HCT116 (cell line): ENCODE measurements around the gene UGDH. TPM values are rescaled to one million over a fixed set of nuclear protein-coding genes. Genes with fewer than 3 reads are reported as not detected.

Experiments used
- ATAC-seq: fragments of 200-7000 bp; cut with Tn5 transposase; 2 replicates; pipeline ENCODE4 v1.9.1; 2020; ENCODE audit warnings: mild to moderate bottlenecking, moderate library complexity
- BruUV-seq: library from RNA; stranded (reverse); fragments of 400-500 nt; replicated peaks from 2 replicates; lab custom pipeline; 2021; lab: Mats Ljungman, UMichigan
- CTCF ChIA-PET: fragments of 300-600 bp; sonication (Branson Sonifier 250); formaldehyde crosslinking; loops from one replicate; lab custom pipeline; 2021; ENCODE audit warnings: antibody characterized with exemption; lab: Charles Lee
- POLR2A ChIA-PET: fragments of 300-600, 350-600 bp; sonication (Branson Sonifier 250); formaldehyde crosslinking; loops from one replicate; lab custom pipeline; 2021; ENCODE audit warnings: antibody characterized with exemption; lab: Charles Lee
- RAD21 ChIA-PET, 2 experiments: fragments of 300-600 bp; sonication (Branson Sonifier 250); formaldehyde crosslinking; loops; one replicate each; lab custom pipeline; 2023; ENCODE audit warnings: low total read pairs in 2 of 2; ENCODE audit not compliant: uncharacterized antibody in 2 of 2, unreplicated experiment in 2 of 2, low non-redundant PET in 1 of 2; lab: Charles Lee
- DNase-seq: peaks from one replicate; pipeline ENCODE4 v3.0.0-alpha.2; 2010; ENCODE audit warnings: low read depth, low spot score
- H2AFZ ChIP-seq: fragments of 200-600 bp; shearing (Covaris generic), sonication (generic); 2 replicates; pipeline ENCODE4 v1.6.1; 2017; ENCODE audit warnings: low read depth, mixed run types, mixed read lengths, antibody characterized with exemption, low read length; ENCODE audit not compliant: poor library complexity, severe bottlenecking
- H3K27ac ChIP-seq: 2 replicates; pipeline ENCODE4 v1.5.1; 2012; ENCODE audit warnings: low read depth, low read length
- H3K27me3 ChIP-seq: fragments of 200-600 bp; sonication (generic); 2 replicates; pipeline ENCODE4 v1.6.1; 2016; ENCODE audit warnings: mixed run types, low read length, mixed read lengths; ENCODE audit not compliant: insufficient read depth
- H3K36me3 ChIP-seq, 2 experiments: fragments of 200-500 bp in 1 of 2; fragments of 200-600 bp in 1 of 2; sonication (Bioruptor generic) in 1 of 2; sonication (generic) in 1 of 2; 2 replicates each; pipeline versions ENCODE4 v1.5.1 to v1.6.1; 2014 to 2016; ENCODE audit warnings: low read length in 2 of 2, inconsistent platforms in 1 of 2, mixed read lengths in 1 of 2, mixed run types in 1 of 2; ENCODE audit not compliant: insufficient read depth in 2 of 2, control insufficient read depth in 1 of 2
- H3K4me1 ChIP-seq, 2 experiments: fragments of 200-600 bp in 1 of 2; sonication (generic) in 1 of 2; 2 replicates each; pipeline versions ENCODE4 v1.5.1 to v1.6.1; 2012 to 2017; ENCODE audit warnings: low read length in 2 of 2, inconsistent platforms in 1 of 2, mild to moderate bottlenecking in 1 of 2, mixed read lengths in 1 of 2, mixed run types in 1 of 2, moderate library complexity in 1 of 2; ENCODE audit not compliant: insufficient read depth in 2 of 2, control insufficient read depth in 1 of 2
- H3K4me2 ChIP-seq: fragments of 200-600 bp; sonication (generic); 2 replicates; pipeline ENCODE4 v1.6.1; 2017; ENCODE audit warnings: mixed run types, low read length, mixed read lengths
- H3K4me3 ChIP-seq, 2 experiments: fragments of 200-600 bp in 1 of 2; sonication (generic) in 1 of 2; replicated peaks in 1 of 2; 2 replicates each; pipeline ENCODE4 v1.5.1; 2011 to 2016; ENCODE audit warnings: low read length in 2 of 2, control low read depth in 1 of 2, low read depth in 1 of 2, mild to moderate bottlenecking in 1 of 2, mixed read lengths in 1 of 2, mixed run types in 1 of 2
- H3K79me2 ChIP-seq: fragments of 200-600 bp; sonication (generic); 2 replicates; pipeline ENCODE4 v1.6.1; 2017; ENCODE audit warnings: mild to moderate bottlenecking, mixed run types, low read length, moderate library complexity, mixed read lengths; ENCODE audit not compliant: insufficient read depth
- H3K9ac ChIP-seq: fragments of 200-600 bp; sonication (generic); 2 replicates; pipeline ENCODE4 v1.6.1; 2016; ENCODE audit warnings: low read length, mixed read lengths
- H3K9me2 ChIP-seq: fragments of 200-600 bp; sonication (generic), shearing (Covaris generic); 2 replicates; pipeline ENCODE4 v1.6.1; 2017; ENCODE audit warnings: mixed run types, mild to moderate bottlenecking, moderate library complexity; ENCODE audit not compliant: insufficient read depth
- H3K9me3 ChIP-seq, 2 experiments: fragments of 200-500 bp in 1 of 2; fragments of 200-600 bp in 1 of 2; sonication (Bioruptor generic) in 1 of 2; sonication (generic) in 1 of 2; 2 replicates each; pipeline ENCODE4 v1.6.1; 2014 to 2017; ENCODE audit warnings: low read length in 2 of 2, mixed read lengths in 2 of 2, inconsistent platforms in 1 of 2, low read depth in 1 of 2, mild to moderate bottlenecking in 1 of 2, mixed run types in 1 of 2, moderate library complexity in 1 of 2; ENCODE audit not compliant: control insufficient read depth in 1 of 2, insufficient read depth in 1 of 2
- H4K20me1 ChIP-seq: fragments of 200-600 bp; sonication (generic), shearing (Covaris generic); 2 replicates; pipeline ENCODE4 v1.6.1; 2017; ENCODE audit warnings: mixed run types, mild to moderate bottlenecking, moderate library complexity; ENCODE audit not compliant: insufficient read depth
- ATF3 ChIP-seq: IDR thresholded peaks from 2 replicates; pipeline ENCODE4 v1.6.1; 2012
- CEBPB ChIP-seq: IDR thresholded peaks from 2 replicates; pipeline ENCODE4 v1.6.1; 2012; ENCODE audit warnings: low read depth
- EGR1 ChIP-seq: IDR thresholded peaks from 2 replicates; pipeline ENCODE4 v1.6.1; 2012; ENCODE audit warnings: low read depth
- ELF1 ChIP-seq: IDR thresholded peaks from 2 replicates; pipeline ENCODE4 v1.6.1; 2012; ENCODE audit warnings: low read depth, borderline replicate concordance
- MAX ChIP-seq: IDR thresholded peaks from 2 replicates; pipeline ENCODE4 v1.6.1; 2012
- POLR2A ChIP-seq: IDR thresholded peaks from 2 replicates; pipeline ENCODE4 v1.7.0; 2011; ENCODE audit warnings: borderline replicate concordance; ENCODE audit not compliant: insufficient read depth, insufficient read length; ENCODE audit errors: extremely low read depth
- POLR2AphosphoS5 ChIP-seq: IDR thresholded peaks from 2 replicates; pipeline ENCODE4 v1.6.1; 2011; ENCODE audit warnings: mild to moderate bottlenecking, low read depth, low read length, moderate library complexity
- REST ChIP-seq: IDR thresholded peaks from 2 replicates; pipeline ENCODE4 v1.6.1; 2012; ENCODE audit warnings: low read depth
- SIN3A ChIP-seq: IDR thresholded peaks from 2 replicates; pipeline ENCODE4 v1.6.1; 2012; ENCODE audit warnings: low read depth
- SP1 ChIP-seq: IDR thresholded peaks from 2 replicates; pipeline ENCODE4 v1.6.1; 2012; ENCODE audit warnings: low read depth
- SRF ChIP-seq: IDR thresholded peaks from 2 replicates; pipeline ENCODE4 v1.6.1; 2012; ENCODE audit warnings: low read depth
- TCF7L2 ChIP-seq: IDR thresholded peaks from 2 replicates; pipeline ENCODE4 v1.7.0; 2011; ENCODE audit warnings: borderline replicate concordance, inconsistent platforms; ENCODE audit not compliant: insufficient read depth, insufficient read length; ENCODE audit errors: extremely low read depth
- YY1 ChIP-seq: IDR thresholded peaks from 2 replicates; pipeline ENCODE4 v1.6.1; 2011; ENCODE audit warnings: low read length, low read depth, moderate library complexity, mild to moderate bottlenecking; ENCODE audit not compliant: insufficient replicate concordance; ENCODE audit errors: extremely low read depth
- ZFX ChIP-seq: fragments of 450-650 bp; IDR thresholded peaks from 2 replicates; pipeline ENCODE4 v1.6.1; 2017
- ZNF274 ChIP-seq: fragments of 200-500 bp; sonication (Bioruptor generic); IDR thresholded peaks from 2 replicates; pipeline ENCODE4 v1.6.1; 2014; ENCODE audit warnings: mild to moderate bottlenecking, low read depth, low read length, inconsistent platforms
- intact Hi-C: fragments of 100-400 bp; cut with micrococcal nuclease; formaldehyde crosslinking; loops from 2 replicates; pipeline ENCODE4 v1.10.0; 2022
- total RNA-seq: library from RNA; stranded (reverse); gene quantifications from one replicate; pipeline ENCODE4 v1.2.1, GENCODE V29; 2021; ENCODE audit not compliant: unreplicated experiment

UGDH gene
- total RNA-seq, 1 experiment from 2014 or later = 67.9 TPM

GRCh38 chr4:39529534-39529933, 2.3 kb upstream of the UGDH start:
- Histone ChIP-seq H3K79me2 (peaks cover 28% of the 10 kb centered on the region), H3K4me3 (no peak overlapping the region), H3K9me2 (no peaks in the 10 kb centered on the region), H3K4me1 (peaks cover 7 to 21% of the 10 kb centered on the region in 2 experiments; a peak in 3 of 4 replicates), H3K9ac (no peak overlapping the region), H3K27me3 (no peaks in the 10 kb centered on the region), H4K20me1 (no peaks in the 10 kb centered on the region), H2AFZ (no peak overlapping the region), H3K27ac (no peak overlapping the region), H3K36me3 (0 out of 4 replicates have a peak, but pooled peaks cover 0 to 4% of the 10 kb centered on the region in 2 experiments), H3K9me3 (peaks cover 4 to 8% of the 10 kb centered on the region in 2 experiments; a peak in 2 of 4 replicates), H3K4me2 (no peak overlapping the region)
- TF ChIP-seq ZFX (no peak), TCF7L2 (no peak)
- RAD21 ChIA-PET = no interaction called here
- intact Hi-C loops = no loop called here
- TSS peak; percentile 28 for BruUV-seq
- no peak for ATAC-seq
- POLR2A ChIA-PET = no interaction called here
- no peak for DNase-seq
- CTCF ChIA-PET = no interaction called here

GRCh38 chr4:39528061-39528465, 824 bp upstream of the UGDH start:
- Histone ChIP-seq H3K4me3 (peak overlapping the region; percentile 91 to 93), H2AFZ (no peak overlapping the region), H4K20me1 (no peaks in the 10 kb centered on the region), H3K9me3 (peaks cover 4 to 8% of the 10 kb centered on the region in 2 experiments; a peak in 2 of 4 replicates), H3K4me1 (peaks cover 7 to 27% of the 10 kb centered on the region in 2 experiments; a peak in 3 of 4 replicates), H3K9me2 (no peaks in the 10 kb centered on the region), H3K79me2 (peaks cover 41% of the 10 kb centered on the region), H3K27me3 (no peaks in the 10 kb centered on the region), H3K9ac (peak overlapping the region; percentile 84), H3K27ac (peak overlapping the region; percentile 91), H3K36me3 (0 out of 4 replicates have a peak, but pooled peaks cover 0 to 4% of the 10 kb centered on the region in 2 experiments), H3K4me2 (peak overlapping the region; percentile 73)
- intact Hi-C loops = no loop called here
- TF ChIP-seq SIN3A (no peak), REST (no peak), POLR2AphosphoS5 (no peak), YY1 (no peak), SP1 (no peak), MAX (no peak), POLR2A (no peak), EGR1 (no peak), ELF1 (no peak), SRF (no peak), ATF3 (no peak), CEBPB (no peak), ZNF274 (no peak), TCF7L2 (no peak)
- DNase-seq (no peak), ATAC-seq (peak; percentile 29)
- ChIA-PET CTCF (no interaction called here), RAD21 (interaction anchor here in 1 of 2 experiments (1.0 kb wide), 1 partner anchor 110 kb away, joined by 3 read pairs; the partner anchor contains the start of gene SMIM14), POLR2A (interaction anchor here (1.0 to 1.3 kb wide), 6 partner anchors 8 to 170 kb away, joined by 3 to 7 read pairs (median 4); partner anchors contain the start of gene UBE2K)
- TSS peak; percentile 79 for BruUV-seq
